PFSK-1 (cell line): ENCODE data around the gene MPO.

Source experiments
- FOXP2 ChIP-seq: optimal IDR thresholded peaks from 2 replicates; pipeline ENCODE3; 2011; ENCODE audit warnings: borderline replicate concordance, control low read depth, inconsistent platforms; ENCODE audit not compliant: insufficient read depth; ENCODE audit errors: extremely low read length, extremely low read depth
- POLR2AphosphoS5 ChIP-seq: IDR thresholded peaks from 2 replicates; pipeline ENCODE4 v1.6.1; 2012; ENCODE audit warnings: low read depth, mild to moderate bottlenecking, control low read depth, low read length, moderate library complexity
- REST ChIP-seq, 2 experiments: IDR thresholded peaks; 2 replicates each; pipeline versions ENCODE4 v1.6.1 to v1.8.0; 2011 to 2012; ENCODE audit warnings: low read depth in 2 of 2, low read length in 2 of 2, control low read depth in 1 of 2, inconsistent platforms in 1 of 2, mild to moderate bottlenecking in 1 of 2, moderate library complexity in 1 of 2; ENCODE audit not compliant: insufficient read depth in 1 of 2
- SIN3A ChIP-seq: IDR thresholded peaks from 2 replicates; pipeline ENCODE4 v1.6.1; 2012; ENCODE audit warnings: mild to moderate bottlenecking, low read length, moderate library complexity, borderline replicate concordance; ENCODE audit not compliant: insufficient read depth
- TAF1 ChIP-seq: IDR thresholded peaks from 2 replicates; pipeline ENCODE4 v1.6.1; 2012; ENCODE audit warnings: low read length, control low read depth, borderline replicate concordance; ENCODE audit not compliant: insufficient read depth

MPO gene

GRCh38 chr17:58268326-58268725 is 12.4 kb downstream of the MPO start:
- TF ChIP-seq SIN3A (no peak), REST (IDR thresholded peaks at IDR 0.05; ENCODE audit: insufficient read depth in 1 of 2, low read depth in 2 of 2, low read length in 2 of 2) (no peak), TAF1 (no peak), FOXP2 (no peak), POLR2AphosphoS5 (no peak)

- TF ChIP-seq POLR2AphosphoS5 (no peak), TAF1 (no peak), FOXP2 (no peak), SIN3A (no peak), REST (IDR thresholded peaks at IDR 0.05; ENCODE audit: insufficient read depth in 1 of 2, low read depth in 2 of 2, low read length in 2 of 2) (no peak)
These were observed 13.1 kb downstream of the MPO start for GRCh38 chr17:58267347-58268324.

GRCh38 chr17:58265902-58266875 is 14.5 kb downstream of the MPO start:
- TF ChIP-seq FOXP2, result no peak
- TF ChIP-seq SIN3A, result no peak
- no peak for TF ChIP-seq TAF1
- TF ChIP-seq REST (IDR thresholded peaks at IDR 0.05; ENCODE audit: insufficient read depth in 1 of 2, low read depth in 2 of 2, low read length in 2 of 2), result no peak
- TF ChIP-seq POLR2AphosphoS5, result no peak

- no peak for TF ChIP-seq TAF1
- TF ChIP-seq FOXP2, result no peak
- TF ChIP-seq POLR2AphosphoS5, result no peak
- TF ChIP-seq SIN3A, result no peak
- TF ChIP-seq REST (IDR thresholded peaks at IDR 0.05; ENCODE audit: insufficient read depth in 1 of 2, low read depth in 2 of 2, low read length in 2 of 2), result no peak
These were observed 15.5 kb downstream of the MPO start for GRCh38 chr17:58265271-58265670.
